ENCODE measurements around the gene ADRM1. TPM values are rescaled to one million over a fixed set of nuclear protein-coding genes. Genes with fewer than 3 reads are reported as not detected.

Gene ADRM1
- total RNA-seq, 4 donors from 2014 or later = 89.9 to 140 (median 117) TPM

DNA sequence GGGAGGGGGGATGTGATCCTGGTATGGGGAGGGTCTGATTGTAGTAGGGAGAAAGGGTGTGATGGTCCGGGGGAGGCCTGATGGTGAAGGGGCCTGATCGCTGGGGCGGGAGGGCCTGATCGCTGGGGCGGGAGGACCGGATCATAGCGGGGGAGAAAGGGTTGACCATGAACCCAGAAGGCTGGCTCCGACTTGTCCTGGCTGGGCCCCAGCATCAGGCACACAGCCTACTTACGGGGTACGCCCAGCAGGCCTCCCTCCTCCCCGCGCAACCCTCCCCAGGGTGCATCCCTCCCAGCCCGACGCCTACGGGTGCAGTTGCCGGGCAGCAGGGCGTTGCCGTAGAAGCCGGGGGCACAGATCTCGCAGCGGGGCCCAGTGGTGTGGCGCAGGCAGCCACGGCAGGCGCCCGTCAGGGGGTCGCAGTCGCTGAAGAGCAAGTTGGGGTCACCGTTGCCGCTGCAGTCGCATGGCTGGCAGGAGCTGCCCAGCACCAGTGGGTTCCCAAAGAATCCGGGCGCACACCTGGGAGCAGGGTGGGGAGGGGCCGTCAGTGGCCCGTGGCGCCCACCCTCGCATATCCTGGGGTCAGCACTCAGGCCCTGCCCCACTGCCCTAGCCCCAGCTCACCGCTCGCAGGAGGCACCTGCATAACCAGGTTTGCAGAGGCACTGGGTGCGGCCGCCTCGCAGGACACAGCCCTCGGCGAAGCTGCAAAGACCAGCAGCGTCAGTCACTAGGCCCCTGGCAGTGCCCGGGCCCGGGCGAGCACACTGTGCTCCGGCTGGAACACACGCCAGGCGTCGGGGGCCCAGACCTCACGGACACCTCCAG, 20.6 kb downstream of the ADRM1 start:
- 71 to 86% methylated on average over 13 to 18 of the region's 52 CpGs for WGBS, 2 donors
- Histone ChIP-seq H3K4me1 (no peaks in the 10 kb centered on the region), H3K9me3 (no peaks in the 10 kb centered on the region), H3K27ac (no peak overlapping the region), H3K27me3 (no peaks in the 10 kb centered on the region), H3K36me3 (peaks cover 64 to 75% of the 10 kb centered on the region in 2 donors), H3K4me3 (replicated peaks in 1 of 3) (no peak overlapping the region)
- no peak for DNase-seq
- intact Hi-C loops (cut with DNase I) = no loop called here
- no peak for TF ChIP-seq POLR2A (IDR thresholded peaks at IDR 0.05)
- TF ChIP-seq, protein P1, sequence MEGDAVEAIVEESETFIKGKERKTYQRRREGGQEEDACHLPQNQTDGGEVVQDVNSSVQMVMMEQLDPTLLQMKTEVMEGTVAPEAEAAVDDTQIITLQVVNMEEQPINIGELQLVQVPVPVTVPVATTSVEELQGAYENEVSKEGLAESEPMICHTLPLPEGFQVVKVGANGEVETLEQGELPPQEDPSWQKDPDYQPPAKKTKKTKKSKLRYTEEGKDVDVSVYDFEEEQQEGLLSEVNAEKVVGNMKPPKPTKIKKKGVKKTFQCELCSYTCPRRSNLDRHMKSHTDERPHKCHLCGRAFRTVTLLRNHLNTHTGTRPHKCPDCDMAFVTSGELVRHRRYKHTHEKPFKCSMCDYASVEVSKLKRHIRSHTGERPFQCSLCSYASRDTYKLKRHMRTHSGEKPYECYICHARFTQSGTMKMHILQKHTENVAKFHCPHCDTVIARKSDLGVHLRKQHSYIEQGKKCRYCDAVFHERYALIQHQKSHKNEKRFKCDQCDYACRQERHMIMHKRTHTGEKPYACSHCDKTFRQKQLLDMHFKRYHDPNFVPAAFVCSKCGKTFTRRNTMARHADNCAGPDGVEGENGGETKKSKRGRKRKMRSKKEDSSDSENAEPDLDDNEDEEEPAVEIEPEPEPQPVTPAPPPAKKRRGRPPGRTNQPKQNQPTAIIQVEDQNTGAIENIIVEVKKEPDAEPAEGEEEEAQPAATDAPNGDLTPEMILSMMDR (IDR thresholded peaks at IDR 0.05) = no peak

DNA sequence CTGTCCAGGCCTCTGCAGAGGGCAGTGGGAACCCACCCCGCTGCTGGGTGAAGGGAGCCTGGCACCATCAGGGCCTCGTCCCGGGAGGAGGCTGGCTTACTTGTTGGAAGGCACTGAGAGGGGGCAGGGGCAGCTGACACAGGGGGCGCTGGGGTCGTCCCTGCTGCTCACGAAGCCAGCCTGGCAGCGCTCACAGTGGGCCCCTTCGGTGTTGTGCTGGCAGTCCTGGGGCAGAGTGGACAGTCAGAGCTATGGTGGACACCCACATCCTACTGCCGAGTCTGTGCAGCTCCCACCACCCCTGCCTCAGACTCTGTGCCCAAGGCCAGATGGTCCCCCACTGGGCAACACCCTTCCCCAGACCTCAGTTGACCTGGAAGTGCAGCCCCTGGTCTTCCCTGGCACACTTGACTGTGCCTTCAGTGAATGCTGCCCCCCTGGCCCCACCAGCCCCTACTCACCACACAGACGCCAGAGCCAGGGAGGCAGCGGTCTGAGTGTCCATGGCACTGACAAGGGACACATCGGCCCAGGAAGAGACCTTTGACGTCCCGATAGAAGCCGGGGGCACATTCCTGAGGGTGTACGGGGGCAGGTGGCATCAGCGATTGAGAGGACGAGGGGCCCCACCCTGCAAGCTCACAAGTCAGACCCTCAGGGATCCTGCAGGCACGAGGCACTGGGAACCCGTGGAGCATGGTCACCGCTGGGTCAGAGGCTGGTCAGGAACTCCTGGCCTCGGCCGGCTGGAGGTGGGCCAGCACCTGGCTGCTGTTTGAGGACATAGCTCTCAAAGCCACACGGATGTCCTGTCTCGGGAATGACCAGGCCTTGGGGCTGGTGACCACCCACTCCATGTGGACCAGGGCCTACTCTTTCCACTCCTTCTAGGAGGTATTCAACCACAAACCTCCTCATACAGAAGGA, 21.4 kb downstream of the ADRM1 start:
- intact Hi-C loops (cut with DNase I) = no loop called here
- Histone ChIP-seq H3K36me3 (peaks cover 66 to 75% of the 10 kb centered on the region in 2 donors), H3K9me3 (no peaks in the 10 kb centered on the region), H3K27me3 (no peaks in the 10 kb centered on the region), H3K27ac (no peak overlapping the region), H3K4me1 (no peaks in the 10 kb centered on the region), H3K4me3 (replicated peaks in 1 of 3) (no peak overlapping the region)
- TF ChIP-seq, protein P1 (IDR thresholded peaks at IDR 0.05) = no peak
- TF ChIP-seq POLR2A (IDR thresholded peaks at IDR 0.05) = no peak
- DNase-seq = no peak
- 70 to 81% methylated on average over 7 to 9 of the region's 25 CpGs for WGBS, 2 donors

DNA sequence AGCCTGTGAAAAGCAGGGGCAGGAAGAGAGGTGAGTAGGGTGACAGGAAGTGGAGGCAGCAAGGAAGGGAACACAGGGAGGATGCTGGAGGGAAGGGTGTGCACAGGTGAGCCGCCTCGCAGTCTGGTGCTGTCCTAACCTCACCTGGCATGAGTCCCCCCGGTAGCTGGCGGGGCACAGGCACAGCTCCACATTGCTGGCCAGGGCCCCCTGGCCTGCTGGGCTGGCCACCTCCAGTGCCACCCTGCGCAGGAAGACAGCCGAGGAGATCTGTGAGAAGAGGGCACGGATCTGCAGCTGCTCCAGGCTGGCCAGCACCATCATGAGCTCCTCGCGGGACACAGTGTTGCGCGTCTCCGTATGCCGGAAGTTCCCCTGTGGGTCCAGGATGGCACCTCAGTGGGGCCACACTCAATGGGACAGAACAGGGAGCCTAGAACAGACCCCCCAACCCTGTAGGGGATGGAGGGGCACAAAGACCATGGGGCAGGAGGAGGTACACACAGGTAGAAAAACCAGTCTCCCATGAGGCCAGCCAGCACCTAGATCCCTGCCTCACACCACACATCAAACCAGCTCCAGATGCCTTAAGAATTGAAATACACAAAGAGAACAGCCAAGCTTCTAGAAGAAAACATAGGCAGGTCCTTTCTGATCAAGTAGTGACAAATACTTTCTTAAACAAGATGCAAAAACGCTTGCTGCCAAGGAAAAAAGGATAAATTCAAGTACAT, 22.5 kb downstream of the ADRM1 start:
- Histone ChIP-seq H3K36me3 (peaks cover 70 to 77% of the 10 kb centered on the region in 2 donors), H3K4me1 (no peaks in the 10 kb centered on the region), H3K9me3 (no peaks in the 10 kb centered on the region), H3K4me3 (replicated peaks in 1 of 3) (no peak overlapping the region), H3K27me3 (no peaks in the 10 kb centered on the region), H3K27ac (no peak overlapping the region)
- no peak for DNase-seq
- intact Hi-C loops (cut with DNase I) = no loop called here
- TF ChIP-seq POLR2A (IDR thresholded peaks at IDR 0.05) = no peak
- TF ChIP-seq, protein P1 (IDR thresholded peaks at IDR 0.05) = no peak
- WGBS, 2 donors = 83 to 92% methylated on average over 5 to 10 of the region's 14 CpGs

DNA sequence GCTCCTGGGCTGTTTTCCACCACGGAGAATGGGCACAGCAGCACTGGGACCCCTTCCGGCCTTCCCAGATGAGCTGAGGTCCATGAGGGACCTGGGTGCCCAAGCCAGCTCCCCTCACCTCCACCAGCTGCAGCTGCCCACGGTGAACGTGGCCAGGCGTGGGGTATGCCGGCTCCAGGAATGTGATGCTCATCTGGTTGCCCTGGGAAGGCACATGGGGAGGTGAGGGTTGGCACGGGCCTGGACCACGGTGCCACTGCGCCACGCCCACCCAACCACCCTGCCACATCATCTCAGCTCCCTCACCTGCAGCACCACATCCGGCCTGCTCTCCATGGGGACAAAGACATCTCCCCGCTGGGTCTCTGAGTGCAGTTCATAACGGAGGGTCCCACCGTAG, 23.8 kb downstream of the ADRM1 start:
- Histone ChIP-seq H3K36me3 (peaks cover 74 to 81% of the 10 kb centered on the region in 2 donors), H3K4me3 (replicated peaks in 1 of 3) (no peak overlapping the region), H3K9me3 (no peaks in the 10 kb centered on the region), H3K4me1 (no peaks in the 10 kb centered on the region), H3K27ac (no peak overlapping the region), H3K27me3 (no peaks in the 10 kb centered on the region)
- no peak for DNase-seq
- intact Hi-C loops (cut with DNase I) = no loop called here
- TF ChIP-seq, protein P1 (IDR thresholded peaks at IDR 0.05) = no peak
- no peak for TF ChIP-seq POLR2A (IDR thresholded peaks at IDR 0.05)
- 93 to 96% methylated on average over 5 to 13 of the region's 14 CpGs for WGBS, 2 donors
